Measurements from ENCODE around the gene PHLPP1.

PHLPP1 gene

DNA sequence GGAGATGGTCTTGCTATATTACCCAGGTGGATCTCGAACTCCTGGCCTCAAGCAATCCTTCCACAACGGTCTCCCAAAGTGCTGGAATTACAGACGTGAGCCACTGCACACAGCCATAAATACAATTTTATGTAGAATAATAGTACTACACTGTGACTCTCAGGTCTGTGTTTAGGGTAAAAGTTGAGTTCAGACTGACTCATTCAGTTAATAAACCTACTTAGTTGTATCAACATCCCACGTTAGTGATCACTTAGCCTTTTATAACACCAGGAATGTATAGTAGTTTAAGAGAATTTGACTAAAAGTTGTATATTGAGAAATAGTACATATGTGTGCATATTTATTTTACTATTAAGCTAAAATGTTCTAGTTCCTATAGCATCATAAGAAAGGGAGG lies 237.5 kb downstream of the PHLPP1 start:
- no peak for DNase-seq

DNA sequence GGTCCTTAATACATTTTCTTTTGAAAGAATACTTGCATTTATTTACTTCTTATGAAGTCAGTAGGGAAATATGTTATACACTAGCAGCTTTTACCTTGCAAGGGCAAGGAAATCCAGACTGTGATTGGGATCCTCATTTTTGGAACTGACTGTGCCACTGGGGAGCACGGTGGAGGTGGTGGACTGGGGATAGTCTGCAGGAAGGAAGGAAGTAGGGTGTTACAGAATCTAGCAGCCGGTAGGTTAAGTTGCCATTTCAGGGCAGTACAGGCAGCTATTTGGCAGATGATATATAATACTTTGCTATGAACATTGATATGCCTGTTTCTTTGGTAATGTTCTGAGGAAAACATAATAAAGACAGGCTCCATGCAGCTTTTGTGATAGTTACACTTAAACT lies 238.3 kb downstream of the PHLPP1 start:
- DNase-seq: no peak

DNA sequence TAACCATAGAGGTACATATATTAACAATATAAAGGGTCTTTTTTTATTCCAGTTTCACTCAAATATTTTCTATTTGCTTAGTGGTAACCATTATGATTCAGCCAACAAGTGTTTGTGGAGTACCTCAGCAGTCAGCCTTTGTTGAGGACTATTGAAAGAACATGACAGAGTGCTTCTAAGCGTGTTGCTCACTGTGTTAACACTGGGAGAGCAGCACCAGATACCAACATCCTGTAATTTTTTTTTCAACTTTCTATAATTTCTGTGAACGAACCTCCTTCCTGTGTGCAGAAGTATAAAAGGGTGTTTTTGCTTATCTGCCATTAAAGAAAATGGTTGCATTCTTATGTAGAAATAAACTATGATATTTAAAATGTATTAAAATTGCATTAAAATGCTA lies 239.0 kb downstream of the PHLPP1 start:
- DNase-seq: no peak

DNA sequence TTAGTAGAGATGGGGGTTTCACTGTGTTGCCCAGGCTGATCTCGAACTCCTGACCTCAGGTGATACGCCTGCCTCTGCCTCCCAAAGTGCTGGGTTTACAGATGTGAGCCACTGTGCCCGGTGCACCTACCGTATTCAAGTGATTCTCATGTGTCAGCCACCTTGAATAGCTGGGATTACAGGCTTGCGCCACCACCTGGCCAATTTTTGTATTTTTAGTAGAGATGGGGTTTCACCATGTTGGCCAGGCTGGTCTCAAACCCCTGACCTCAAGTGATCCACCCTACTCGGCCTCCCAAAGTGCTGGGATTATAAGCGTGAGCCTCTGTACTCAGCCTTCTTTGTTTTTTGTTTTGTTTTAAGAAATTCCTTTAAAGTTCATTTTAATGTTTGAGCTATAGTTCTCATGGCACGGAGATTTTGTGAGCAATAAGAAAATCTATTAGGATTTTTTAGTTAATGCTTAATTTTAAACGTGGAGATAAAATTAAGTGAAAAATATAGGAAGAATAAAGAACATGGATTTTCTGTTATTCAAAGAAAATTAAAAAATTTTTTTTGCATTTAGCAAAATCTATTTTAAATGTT lies 242.6 kb downstream of the PHLPP1 start:
- peak; percentile 64 for DNase-seq

DNA sequence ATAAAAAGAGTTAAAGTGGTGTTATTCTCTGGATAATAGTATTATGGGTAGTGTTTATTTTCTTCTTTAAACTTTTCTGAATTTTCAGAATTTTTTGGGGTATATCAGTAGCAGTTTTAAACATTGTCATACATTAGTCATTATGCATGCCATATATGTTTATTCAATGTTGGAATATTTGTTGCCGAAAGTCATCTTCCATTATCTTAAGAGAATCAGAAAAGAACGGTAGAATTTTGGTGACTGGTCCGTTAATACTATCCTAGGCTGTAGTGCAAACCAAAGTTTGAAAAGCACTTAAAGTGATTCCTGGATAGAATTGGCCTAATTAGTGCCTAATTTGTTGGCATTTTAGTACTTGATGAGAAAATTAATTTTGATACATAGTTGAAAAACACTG lies 244.1 kb downstream of the PHLPP1 start:
- DNase-seq: no peak

DNA sequence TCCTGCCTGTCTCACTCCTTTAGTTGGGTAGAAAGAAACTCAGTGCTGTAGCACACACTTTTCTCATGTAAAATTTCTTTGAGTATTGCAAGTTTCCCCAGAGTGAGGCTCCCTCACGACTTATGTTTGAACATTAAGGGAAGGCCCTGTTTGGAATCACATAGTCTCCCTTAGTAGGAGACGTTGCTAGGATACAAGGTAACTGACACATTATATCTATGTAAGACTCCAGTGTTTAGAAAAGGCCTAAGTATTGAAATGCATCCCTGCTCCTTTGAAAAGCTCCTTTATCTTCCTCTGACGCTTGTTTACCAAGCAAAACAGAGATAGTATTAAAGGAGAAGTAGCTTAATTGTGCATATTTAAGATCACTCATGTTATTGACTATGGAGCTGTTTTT lies 248.2 kb downstream of the PHLPP1 start:
- DNase-seq: no peak

DNA sequence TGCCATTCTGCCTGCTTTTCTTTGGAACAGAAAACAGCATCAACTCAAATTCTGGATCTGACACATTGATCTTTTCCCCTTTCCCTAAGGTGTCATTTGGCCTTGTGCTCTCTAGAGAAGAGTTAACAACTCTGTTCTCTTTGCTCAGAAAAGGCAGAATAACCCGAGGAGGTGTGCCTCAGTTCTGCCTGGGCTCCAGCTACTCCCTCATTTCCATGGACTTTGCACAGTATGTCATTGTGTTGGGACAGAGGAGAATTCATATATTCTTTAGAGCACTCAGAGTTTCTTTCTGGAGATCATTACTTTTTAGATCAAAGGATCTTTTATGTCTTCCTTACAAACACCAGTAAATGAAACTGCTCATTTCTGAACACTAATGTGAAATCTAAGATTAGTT lies 249.1 kb downstream of the PHLPP1 start:
- no peak for DNase-seq

DNA sequence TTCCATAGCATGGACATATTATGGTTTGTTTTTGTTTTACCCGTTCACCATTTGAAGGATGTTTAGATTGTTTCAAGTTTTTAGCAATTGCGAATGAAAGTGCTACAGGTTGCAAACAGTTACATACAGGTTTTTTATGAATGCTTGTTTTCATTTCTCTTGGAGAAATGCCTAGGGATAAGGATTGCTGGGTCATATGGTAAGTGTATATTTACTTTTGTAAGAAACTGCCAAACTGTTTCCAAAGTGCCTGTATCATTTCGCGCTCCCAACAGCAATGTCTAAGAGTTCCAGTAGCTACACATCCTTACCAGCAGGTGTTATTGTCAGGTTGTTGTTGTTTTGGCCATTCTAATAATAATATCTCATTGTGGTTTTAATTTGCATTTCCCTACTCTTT lies 251.7 kb downstream of the PHLPP1 start:
- no peak for DNase-seq

DNA sequence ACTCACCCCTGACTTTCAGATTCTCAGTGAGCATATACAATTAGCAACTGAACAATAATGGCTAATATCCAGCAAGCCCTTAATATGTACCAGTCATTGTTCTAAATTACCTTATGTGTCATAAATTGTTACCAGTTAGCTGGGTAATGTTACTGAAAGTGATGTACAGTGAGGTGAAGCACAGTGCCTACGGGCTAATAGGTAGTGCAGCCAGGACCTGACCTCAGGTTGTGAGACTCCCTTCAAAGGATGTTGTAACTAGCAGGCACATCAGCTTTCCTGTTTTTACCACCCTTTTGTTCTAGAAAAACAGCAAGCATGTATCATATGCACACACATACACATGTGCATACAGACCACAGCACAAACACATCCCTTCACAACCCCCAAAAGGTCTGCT lies 258.3 kb downstream of the PHLPP1 start:
- no peak for DNase-seq

DNA sequence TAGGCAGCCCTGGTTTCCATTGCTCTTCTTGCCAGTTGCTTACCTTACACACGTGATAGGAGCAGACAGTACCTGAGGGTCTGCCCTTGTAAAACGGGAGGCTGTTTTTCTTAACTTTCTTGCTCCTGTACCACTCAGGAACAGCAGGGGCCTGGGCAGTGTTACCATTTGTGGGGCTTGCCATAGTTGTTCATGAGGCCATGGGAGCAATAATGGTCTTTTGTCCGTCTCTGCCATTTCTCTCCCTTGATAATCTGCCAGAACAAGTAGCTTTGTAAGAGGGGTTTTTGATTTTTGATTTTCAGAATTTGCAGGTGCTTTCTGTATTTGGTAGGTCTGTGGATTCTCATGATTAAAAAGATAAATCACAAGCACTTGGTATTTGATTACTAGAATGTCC lies 259.0 kb downstream of the PHLPP1 start:
- DNase-seq: no peak

DNA sequence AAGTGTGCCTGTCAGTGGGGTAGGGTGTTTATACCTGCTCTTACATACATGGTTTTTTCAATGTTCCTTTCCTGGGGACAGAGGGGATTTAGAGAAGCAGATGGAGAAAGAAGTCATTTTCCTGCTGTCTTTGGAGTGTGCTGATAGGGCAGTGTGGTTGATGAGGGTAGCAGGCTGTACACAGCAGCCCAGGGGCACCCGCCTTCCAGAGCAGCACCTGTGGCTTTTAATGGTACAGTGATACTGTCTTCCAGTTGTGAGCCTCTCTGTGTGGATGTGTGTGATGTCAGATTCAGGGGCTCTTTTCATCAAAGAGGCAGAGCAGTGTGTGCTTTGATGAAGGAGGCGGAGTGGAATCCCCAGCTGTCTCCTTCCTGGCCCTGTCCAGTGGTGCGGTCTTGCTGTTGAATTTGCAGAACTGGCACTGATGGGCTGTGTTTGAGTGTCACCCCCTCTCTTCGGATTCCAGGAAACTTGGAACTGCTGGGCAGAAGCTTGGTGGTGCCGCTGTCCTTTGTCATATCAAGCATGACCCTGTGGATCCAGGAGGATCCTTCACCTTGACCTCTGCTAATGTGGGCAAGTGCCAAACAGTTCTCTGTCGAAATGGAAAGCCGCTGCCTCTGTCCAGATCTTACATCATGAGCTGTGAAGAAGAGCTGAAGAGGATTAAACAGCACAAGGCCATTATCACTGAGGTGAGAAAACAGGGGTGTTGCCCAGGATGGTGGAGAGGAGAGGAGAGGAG lies 259.8 kb downstream of the PHLPP1 start:
- no peak for DNase-seq

DNA sequence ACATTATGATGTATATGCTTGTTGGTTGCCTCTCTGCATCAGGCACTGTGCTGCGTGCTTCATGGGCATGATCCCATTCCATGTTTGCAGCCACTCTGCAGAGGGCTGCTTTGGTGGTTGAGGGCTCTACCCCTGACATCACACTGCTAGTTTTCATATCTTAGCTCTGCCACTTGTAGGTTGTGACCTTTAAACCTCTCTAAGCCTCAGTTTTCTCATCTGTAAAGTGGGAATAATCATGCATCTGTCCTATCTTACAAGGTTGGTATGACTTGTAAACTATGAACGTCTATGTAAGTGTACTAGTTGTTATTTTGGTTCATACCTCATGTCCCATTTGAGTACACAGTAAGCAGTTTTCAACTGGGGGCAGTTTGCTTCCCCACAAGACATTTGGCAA lies 260.4 kb downstream of the PHLPP1 start:
- no peak for DNase-seq

DNA sequence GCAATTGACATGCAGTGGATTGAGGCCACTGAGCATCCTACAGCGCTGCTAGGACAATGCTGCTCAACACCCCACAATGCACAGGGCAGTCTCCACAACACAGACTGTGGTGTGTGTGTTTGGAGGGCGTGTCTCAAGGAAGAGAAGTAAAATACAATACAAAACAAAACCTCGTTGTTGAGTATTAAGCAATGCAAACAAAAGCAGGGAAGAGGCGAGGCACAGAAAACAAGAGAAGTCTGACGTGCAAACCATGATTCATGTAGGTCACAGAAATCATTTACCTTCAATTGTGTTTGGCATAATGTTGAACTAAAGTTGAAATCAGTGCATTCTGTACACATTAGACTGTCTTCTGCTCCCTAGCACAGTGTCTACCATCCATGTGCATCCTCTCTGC lies 260.9 kb downstream of the PHLPP1 start:
- DNase-seq: no peak

DNA sequence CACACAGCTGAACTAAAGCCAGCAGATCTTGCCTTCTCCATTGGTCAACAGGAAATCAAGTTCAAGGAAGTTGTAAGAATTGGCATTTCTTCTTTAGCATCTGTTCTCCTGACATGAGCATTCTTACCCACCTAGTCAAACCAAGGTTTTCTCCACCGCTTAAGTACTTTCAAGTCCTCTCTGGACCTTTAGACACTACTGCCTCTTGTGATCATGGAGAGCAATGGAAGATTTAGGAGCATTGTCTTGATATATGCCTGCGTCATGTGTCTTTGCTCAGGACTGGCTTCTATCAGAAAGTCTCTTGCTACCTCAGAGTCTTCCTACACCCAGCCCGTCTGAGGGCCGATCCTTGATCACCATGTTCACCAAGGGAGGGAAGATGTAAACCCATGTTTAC lies 262.2 kb downstream of the PHLPP1 start:
- DNase-seq: no peak

DNA sequence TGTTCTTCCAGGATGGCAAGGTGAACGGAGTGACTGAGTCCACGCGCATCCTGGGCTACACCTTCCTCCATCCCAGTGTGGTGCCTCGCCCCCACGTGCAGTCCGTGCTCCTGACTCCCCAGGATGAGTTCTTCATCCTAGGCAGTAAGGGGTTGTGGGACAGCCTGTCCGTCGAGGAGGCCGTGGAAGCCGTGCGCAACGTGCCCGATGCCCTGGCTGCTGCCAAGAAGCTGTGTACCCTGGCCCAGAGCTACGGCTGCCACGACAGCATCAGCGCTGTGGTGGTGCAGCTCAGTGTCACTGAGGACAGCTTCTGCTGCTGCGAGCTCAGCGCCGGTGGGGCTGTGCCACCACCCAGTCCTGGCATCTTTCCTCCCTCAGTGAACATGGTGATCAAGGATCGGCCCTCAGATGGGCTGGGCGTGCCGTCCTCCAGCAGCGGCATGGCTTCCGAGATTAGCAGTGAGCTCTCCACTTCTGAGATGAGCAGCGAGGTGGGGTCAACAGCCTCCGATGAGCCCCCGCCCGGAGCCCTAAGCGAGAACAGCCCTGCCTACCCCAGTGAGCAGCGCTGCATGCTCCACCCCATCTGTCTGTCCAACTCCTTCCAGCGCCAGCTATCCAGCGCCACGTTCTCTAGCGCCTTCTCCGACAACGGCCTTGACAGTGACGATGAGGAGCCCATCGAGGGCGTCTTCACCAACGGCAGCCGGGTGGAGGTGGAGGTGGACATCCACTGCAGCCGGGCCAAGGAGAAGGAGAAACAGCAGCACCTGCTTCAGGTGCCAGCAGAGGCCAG lies 263.1 kb downstream of the PHLPP1 start:
- DNase-seq: no peak

DNA sequence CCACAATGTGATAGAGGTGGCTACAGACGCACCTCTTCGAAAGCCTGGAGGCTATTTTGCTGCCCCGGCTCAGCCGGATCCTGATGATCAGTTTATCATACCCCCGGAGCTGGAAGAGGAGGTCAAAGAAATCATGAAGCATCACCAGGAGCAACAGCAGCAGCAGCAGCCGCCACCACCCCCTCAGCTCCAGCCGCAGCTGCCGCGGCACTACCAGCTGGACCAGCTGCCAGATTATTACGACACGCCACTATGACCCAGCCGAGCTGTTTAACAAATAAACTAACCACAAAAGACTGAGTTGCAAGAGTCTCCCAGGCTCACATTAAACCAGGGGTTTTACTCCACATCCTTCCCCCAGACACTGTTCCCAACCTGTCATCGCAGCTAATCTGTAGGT lies 263.8 kb downstream of the PHLPP1 start:
- DNase-seq: no peak

DNA sequence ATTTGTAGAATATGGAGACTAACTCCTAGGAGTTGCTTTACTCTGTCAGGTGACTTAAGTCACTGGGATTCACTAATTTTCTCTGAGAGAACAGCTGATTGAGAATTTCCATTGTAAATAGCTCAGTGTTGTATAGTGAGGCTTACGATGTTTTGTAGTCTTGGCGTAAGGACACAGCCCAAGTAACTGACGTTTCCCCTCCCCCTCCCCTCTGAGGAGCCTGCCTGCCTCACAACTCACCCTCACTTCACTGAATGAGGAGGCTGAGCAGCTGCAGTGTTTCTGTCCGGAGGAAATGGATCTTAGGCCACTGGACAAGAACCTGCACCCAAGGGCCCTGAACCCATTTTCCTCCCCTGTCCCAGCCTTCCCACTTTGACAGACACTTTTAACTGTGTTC lies 264.6 kb downstream of the PHLPP1 start:
- DNase-seq: no peak

DNA sequence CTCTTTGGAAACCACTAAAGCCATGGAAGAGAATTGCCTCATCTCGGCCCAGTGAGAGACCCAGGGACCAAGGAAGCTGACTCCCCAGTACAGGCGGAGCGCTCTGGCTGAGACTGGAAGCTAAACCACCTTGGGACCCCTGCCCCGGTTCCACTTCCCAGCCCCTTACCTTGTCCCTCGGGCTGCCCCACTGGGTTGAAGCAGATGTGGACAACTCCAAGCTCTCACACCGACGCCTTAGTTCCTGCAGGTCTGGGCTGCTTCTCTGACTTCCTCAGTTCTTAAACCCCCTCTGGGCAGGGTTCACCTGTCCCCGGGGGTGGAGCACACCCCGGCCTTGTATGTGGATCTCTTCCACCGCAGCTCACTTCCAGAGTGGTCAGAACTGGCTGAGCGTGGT lies 266.2 kb downstream of the PHLPP1 start:
- no peak for DNase-seq

DNA sequence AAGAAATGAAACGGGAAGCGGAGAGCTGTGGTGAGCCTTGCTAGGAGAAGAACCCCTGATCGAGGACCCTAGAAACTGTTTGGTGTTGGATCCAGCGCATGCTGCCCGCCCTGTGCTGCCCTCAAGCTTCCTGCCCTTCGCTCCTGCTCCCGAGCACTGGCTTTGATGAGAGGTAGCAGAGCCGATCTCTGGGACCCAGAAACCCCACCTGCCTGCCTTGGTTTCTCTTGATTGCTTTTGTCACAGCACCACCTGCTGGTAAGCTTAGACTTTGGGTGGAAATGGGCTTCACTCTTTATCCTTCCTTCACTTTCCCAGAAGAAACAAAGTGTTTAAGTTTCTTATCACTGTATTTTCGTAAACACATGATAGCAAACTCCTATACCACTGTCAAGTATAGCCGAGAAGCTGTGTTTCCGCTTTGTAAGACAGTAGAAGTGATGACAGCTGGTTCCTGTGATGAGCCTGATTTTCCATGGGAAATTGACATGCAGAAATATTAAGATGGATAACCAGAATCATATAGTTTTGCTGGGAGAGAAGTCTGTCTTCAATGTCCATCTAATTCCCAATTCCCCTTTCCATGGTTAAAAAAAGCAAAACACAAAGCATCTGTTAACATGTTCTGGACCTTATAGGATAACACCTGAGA lies 267.4 kb downstream of the PHLPP1 start:
- peak; percentile 48 for DNase-seq

DNA sequence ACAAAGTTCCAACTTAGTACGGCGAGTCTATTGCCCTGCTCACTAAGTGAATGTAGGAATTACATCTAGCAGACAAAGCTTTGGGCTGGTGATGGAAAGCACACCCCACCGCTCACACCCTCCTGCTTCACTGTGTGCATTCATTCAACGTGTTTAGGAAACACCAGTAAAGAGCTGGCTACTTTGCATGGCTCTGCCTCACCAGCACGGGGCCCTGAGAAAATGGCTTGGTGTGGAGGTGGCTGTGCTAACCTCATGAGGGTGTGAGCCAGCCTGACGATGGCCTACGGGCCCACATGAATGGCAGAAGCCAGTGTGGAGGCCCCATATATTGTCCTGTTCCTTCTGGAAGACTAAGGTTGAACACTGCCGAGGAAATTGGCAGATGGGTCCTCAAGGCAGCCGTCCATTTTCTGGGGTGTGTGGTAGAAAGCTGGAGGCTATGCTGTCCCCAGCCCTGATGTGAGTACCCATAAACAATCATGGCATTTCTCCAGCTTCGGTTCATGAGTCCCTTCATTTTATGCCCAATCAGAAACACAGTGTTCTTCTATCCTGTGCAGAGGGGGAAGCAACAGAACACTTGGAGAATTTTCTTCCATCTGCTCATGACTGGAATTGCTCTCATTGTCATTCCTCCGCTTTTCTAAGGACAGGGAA lies 269.4 kb downstream of the PHLPP1 start:
- no peak for DNase-seq

DNA sequence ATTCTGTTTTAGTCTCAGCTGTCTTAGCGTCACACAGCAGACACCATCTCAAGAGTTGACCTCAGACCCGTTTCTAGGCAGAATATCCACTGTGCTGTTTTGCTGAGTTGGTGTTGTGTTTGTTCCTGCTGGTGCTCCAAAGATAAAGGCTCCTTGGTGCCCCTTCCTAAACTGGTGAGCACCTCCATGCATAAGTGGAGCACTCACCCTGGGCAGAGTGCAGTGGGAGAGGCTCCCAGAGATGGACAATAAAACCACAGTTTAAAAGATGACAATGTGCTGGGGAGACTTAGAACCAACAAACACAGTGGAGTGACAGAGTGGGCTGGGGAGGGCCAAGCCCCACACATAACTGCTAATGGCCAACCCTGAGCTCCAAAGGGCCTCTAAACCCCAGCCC lies 271.1 kb downstream of the PHLPP1 start:
- no peak for DNase-seq

DNA sequence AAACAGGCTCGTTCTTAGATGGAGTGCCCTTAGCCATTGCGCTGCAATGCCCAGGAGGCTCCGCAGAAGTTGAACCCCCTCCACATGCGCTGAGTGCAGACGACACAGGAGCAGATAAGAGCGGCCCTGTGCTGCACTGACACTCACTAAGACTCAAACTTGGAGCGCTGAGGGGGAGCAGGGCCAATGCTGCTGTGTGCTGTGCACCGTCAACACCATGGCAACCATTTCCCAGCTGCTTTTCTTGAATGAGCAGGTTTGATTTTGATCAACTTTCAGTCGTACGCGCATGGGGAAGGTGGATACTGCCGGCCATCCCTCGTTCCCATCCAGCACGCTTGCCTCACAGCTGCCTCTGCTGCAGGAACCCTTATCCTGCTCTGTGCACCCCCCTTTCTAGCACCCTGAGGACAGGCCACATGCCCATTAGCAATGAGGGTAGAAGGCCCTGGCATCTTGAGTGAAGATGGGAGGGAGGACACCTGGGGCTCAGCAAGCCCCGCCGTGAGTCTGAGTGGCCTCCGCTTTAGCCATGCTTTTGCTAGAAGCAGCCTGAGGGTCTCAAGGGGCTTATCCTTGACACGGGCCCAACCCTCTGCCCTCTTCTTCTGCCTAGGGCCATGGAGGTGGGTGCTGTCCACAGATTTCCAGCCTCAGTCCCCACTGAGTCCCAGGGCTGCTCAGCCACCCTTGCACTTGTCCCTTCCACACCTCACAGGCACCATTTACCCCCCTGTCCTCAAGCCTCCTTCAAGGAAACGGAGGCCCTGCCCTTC lies 271.9 kb downstream of the PHLPP1 start:
- no peak for DNase-seq
